Lower leg skin (tissue), 3 donors: ENCODE data around the gene TBC1D2.

ENCODE experiments used
- CTCF ChIP-seq, 3 donors: fragments of 450-650 bp; IDR thresholded peaks; one replicate each; pipeline ENCODE4 v1.5.1; 2016; ENCODE audit warnings: antibody characterized with exemption in 3 of 3, mild to moderate bottlenecking in 3 of 3, moderate library complexity in 2 of 3
- POLR2A ChIP-seq, 2 donors: fragments of 450-650 bp; IDR thresholded peaks; one replicate each; pipeline ENCODE4 v1.6.1; 2016 to 2017; ENCODE audit warnings: antibody characterized with exemption in 2 of 2, mild to moderate bottlenecking in 1 of 2, moderate library complexity in 1 of 2

- TF ChIP-seq CTCF (IDR thresholded peaks at IDR 0.05) = no peak
- TF ChIP-seq POLR2A (IDR thresholded peaks at IDR 0.05) = no peak
These were observed 9.1 kb upstream of the TBC1D2 start for GRCh38 chr9:98264516-98264915.
